Fibroblast of lung (primary cell): ENCODE results near the gene EEFSEC.

ENCODE experiments used
- EZH2 ChIP-seq: IDR thresholded peaks from 2 replicates; pipeline ENCODE4 v1.5.1; 2012; ENCODE audit warnings: low read length, control low read depth, mild to moderate bottlenecking; ENCODE audit errors: missing control alignments
- TF ChIP-seq, protein P1 (sequence below), 2 donors: IDR thresholded peaks in 1 of 2; conservative IDR thresholded peaks in 1 of 2; 1 replicate in 1 of 2; 2 replicates in 1 of 2; pipeline ENCODE4 v1.5.1; 2011 to 2012; ENCODE audit warnings: low read length in 2 of 2, control low read depth in 1 of 2, inconsistent platforms in 1 of 2, low read depth in 1 of 2, mild to moderate bottlenecking in 1 of 2

DNA sequence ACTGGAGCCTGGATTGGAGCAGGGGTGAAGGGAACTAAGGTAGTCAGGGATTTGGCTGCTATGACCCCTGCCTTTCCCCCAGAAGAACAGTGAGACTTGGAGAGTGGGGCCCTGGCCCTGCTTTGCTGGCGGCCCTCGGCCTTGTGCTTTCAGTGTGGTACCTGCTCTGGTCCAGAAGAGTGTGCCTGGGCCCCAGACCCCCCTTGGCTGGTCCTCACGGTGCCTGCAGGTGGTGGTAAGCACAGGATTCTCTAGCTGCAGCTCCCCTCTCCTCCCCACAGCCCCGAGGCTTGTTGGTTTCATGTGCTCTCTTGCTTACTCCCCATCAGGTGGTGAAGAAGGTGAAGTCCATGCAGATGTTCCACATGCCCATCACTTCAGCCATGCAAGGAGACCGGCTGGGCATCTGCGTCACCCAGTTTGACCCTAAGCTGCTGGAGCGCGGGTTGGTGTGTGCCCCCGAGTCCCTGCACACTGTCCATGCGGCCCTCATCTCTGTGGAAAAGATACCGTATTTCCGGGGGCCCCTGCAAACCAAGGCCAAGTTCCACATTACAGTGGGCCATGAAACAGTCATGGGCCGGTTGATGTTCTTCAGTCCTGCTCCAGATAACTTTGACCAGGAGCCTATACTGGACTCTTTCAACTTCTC is 187.7 kb downstream of the EEFSEC start:
- TF ChIP-seq, protein P1, sequence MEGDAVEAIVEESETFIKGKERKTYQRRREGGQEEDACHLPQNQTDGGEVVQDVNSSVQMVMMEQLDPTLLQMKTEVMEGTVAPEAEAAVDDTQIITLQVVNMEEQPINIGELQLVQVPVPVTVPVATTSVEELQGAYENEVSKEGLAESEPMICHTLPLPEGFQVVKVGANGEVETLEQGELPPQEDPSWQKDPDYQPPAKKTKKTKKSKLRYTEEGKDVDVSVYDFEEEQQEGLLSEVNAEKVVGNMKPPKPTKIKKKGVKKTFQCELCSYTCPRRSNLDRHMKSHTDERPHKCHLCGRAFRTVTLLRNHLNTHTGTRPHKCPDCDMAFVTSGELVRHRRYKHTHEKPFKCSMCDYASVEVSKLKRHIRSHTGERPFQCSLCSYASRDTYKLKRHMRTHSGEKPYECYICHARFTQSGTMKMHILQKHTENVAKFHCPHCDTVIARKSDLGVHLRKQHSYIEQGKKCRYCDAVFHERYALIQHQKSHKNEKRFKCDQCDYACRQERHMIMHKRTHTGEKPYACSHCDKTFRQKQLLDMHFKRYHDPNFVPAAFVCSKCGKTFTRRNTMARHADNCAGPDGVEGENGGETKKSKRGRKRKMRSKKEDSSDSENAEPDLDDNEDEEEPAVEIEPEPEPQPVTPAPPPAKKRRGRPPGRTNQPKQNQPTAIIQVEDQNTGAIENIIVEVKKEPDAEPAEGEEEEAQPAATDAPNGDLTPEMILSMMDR (conservative IDR thresholded peaks at IDR 0.05 in 1 of 2, IDR thresholded peaks at IDR 0.05 in 1 of 2; ENCODE audit: low read depth in 1 of 2, low read length in 2 of 2), result no peak
- no peak for TF ChIP-seq EZH2
